GM12874 (cell line): Measurements from ENCODE around the gene ERN1.

Experiments
- CTCF ChIP-seq: IDR thresholded peaks from 2 replicates; pipeline ENCODE4 v1.5.1; 2011; ENCODE audit warnings: low read depth, mild to moderate bottlenecking, control low read depth, low read length, moderate library complexity; ENCODE audit not compliant: insufficient read depth

The ERN1 gene

DNA sequence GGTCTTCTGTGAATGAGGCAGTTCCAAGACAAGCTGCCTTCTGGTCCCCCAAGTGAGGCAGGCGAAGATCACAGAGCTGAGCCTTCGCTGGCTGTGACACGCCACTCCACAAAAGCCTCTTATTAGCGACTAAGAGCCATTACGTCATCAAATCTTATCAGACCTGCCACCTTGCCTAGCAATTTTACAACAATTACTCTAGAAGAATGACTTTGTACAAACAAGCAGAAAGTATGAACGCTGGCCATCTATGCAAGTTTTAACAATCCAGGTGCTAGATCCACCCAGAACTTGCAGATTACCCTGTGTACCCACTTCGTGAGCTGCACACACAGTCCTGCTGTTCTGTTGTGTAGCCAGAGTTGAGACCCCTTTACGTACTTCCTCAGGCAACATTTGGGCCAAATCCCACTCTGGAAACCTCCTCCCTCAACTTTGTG, 105.7 kb downstream of the ERN1 start:
- TF ChIP-seq CTCF = no peak

DNA sequence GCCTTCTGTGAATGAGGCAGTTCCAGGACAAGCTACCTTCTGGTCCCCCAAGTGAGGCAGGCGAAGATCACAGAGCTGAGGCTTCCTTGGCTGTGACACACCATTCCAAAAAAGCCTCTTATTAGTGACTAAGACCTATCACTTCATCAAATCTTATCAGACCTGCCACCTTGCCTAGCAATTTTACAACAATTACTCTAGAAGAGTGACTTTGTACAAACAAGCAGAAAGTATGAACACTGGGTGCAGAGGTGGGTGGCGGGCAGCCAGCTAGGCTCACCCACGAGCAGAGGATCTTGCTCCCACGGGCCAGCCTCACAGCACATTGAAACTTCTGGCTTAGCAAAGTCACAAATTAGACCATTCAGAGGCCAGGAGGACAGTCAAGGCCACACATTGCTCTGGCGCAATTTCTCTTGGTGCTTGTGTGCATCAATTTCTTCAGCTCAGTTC, 107.3 kb downstream of the ERN1 start:
- TF ChIP-seq CTCF = no peak

- TF ChIP-seq CTCF = no peak
Observed at GRCh38 chr17:64020056-64020766, 109.7 kb downstream of the ERN1 start, which contains the start of gene ICAM2. ICAM2 (minus strand) TSS chr17:64020633; CDS start chr17:64006691, 13,942 bp downstream.

GRCh38 chr17:64017381-64017980, 112.5 kb downstream of the ERN1 start:
- TF ChIP-seq CTCF = peak; percentile 22; the same call in 1 of the 2 replicates

- no peak for TF ChIP-seq CTCF
Observed at GRCh38 chr17:64016974-64017373, 113.0 kb downstream of the ERN1 start.

- TF ChIP-seq CTCF = peak; percentile 25; the same call in 1 of the 2 replicates
Observed at GRCh38 chr17:64016231-64016784, 113.6 kb downstream of the ERN1 start.

DNA sequence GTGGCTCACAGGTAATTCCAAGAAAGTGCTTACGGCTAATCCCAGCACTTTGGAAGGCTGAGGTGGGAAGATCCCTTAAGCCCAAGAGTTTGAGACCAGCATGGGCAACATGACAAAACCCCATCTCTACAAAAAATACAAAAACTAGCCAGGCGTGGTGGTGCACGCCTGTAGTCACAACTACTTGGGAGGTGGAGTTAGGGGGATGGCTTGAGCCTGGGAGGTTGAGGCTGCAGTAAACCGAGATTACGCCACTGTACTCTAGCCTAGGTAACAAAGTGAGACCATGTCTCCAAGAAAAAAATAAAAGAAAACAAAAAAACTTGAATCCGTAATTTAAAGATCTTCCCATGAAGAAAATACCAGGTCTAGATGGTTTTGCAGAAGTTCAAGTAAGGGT, 114.5 kb downstream of the ERN1 start:
- TF ChIP-seq CTCF = no peak
